IgD-negative memory B cell (primary cell): ENCODE results near the gene DCTD. TPM values are rescaled to one million over a fixed set of nuclear protein-coding genes. Genes with fewer than 3 reads are reported as not detected.

Experiments used
- polyA plus RNA-seq: library from polyadenylated mRNA; unstranded; fragments of 300-500 nt; fragmentation: Illumina TruSeq; gene quantifications from one replicate; pipeline ENCODE4 v1.2.3, GENCODE V29; 2021

Gene DCTD
- polyA plus RNA-seq, 1 donor from 2014 or later: 101 TPM

Other genes with a start within 250 kb of the DCTD start
- gene WWC2, start 181.9 kb upstream of the DCTD start, polyA plus RNA-seq: 0.29 TPM